DND-41 (cell line): ENCODE results near the gene TMEM30B.
"Not testable (repeated sequence)": the region's sequence is repeated elsewhere in the genome, so short reads cannot be mapped to it uniquely, and the experiment has no call there.

Source experiments
- ATAC-seq: fragments of 200-7000 bp; cut with Tn5 transposase; 3 replicates; pipeline ENCODE4 v1.9.1; 2021; ENCODE audit warnings: low read depth; ENCODE audit not compliant: insufficient read depth
- DNase-seq: peaks from one replicate; pipeline ENCODE4 v3.0.0-alpha.2; 2020
- H2AFZ ChIP-seq: 2 replicates; pipeline ENCODE4 v1.6.0; 2012; ENCODE audit warnings: low read depth, low read length
- H3K27ac ChIP-seq: 2 replicates; pipeline ENCODE4 v1.5.1; 2012; ENCODE audit warnings: low read length, inconsistent platforms
- H3K27me3 ChIP-seq: fragments of 200-600 bp; sonication (generic); 2 replicates; pipeline ENCODE4 v1.6.0; 2012; ENCODE audit warnings: low read length, mild to moderate bottlenecking, inconsistent platforms; ENCODE audit not compliant: insufficient read depth, poor library complexity
- H3K36me3 ChIP-seq: 2 replicates; pipeline ENCODE4 v1.5.1; 2012; ENCODE audit warnings: low read length, inconsistent platforms; ENCODE audit not compliant: insufficient read depth
- H3K4me1 ChIP-seq: 2 replicates; pipeline ENCODE4 v1.5.1; 2012; ENCODE audit warnings: mild to moderate bottlenecking, low read length; ENCODE audit not compliant: insufficient read depth
- H3K4me2 ChIP-seq: 2 replicates; pipeline ENCODE4 v1.6.0; 2012; ENCODE audit warnings: mild to moderate bottlenecking, moderate library complexity, low read length, inconsistent platforms; ENCODE audit not compliant: insufficient read depth
- H3K4me3 ChIP-seq, 2 experiments: fragments of 200-600 bp in 1 of 2; shearing (Covaris generic) in 1 of 2; 2 replicates each; pipeline ENCODE4 v1.5.1; 2012 to 2016; ENCODE audit warnings: inconsistent platforms in 2 of 2, low read length in 2 of 2, mild to moderate bottlenecking in 2 of 2, low read depth in 1 of 2, moderate library complexity in 1 of 2
- H3K79me2 ChIP-seq: 2 replicates; pipeline ENCODE4 v1.6.0; 2012; ENCODE audit warnings: low read length, inconsistent platforms; ENCODE audit not compliant: insufficient read depth
- H3K9ac ChIP-seq: 2 replicates; pipeline ENCODE4 v1.6.0; 2012; ENCODE audit warnings: low read depth, mild to moderate bottlenecking, inconsistent platforms, low read length, moderate library complexity
- H3K9me3 ChIP-seq: 2 replicates; pipeline ENCODE4 v1.5.1; 2012; ENCODE audit warnings: low read length, moderate library complexity, mild to moderate bottlenecking, inconsistent platforms; ENCODE audit not compliant: insufficient read depth, severe bottlenecking
- H4K20me1 ChIP-seq: 2 replicates; pipeline ENCODE4 v1.6.0; 2012; ENCODE audit warnings: low read length; ENCODE audit not compliant: insufficient read depth
- CTCF ChIP-seq: IDR thresholded peaks from 2 replicates; pipeline ENCODE4 v1.5.1; 2012; ENCODE audit warnings: borderline replicate concordance, low read length, moderate library complexity, mild to moderate bottlenecking; ENCODE audit not compliant: poor library complexity, severe bottlenecking; ENCODE audit errors: extremely low read depth
- EZH2 ChIP-seq: IDR thresholded peaks from 3 replicates; pipeline ENCODE4 v1.6.1; 2012; ENCODE audit warnings: borderline replicate concordance, low read depth, mild to moderate bottlenecking, moderate library complexity, low read length, inconsistent platforms; ENCODE audit not compliant: severe bottlenecking

Gene TMEM30B

GRCh38 chr14:61319086-61319485 lies 37.9 kb upstream of the TMEM30B start:
- H3K27ac ChIP-seq, result no peak overlapping the region
- no peak overlapping the region for H3K4me2 ChIP-seq
- peaks cover 16% of the 10 kb centered on the region for H3K4me1 ChIP-seq
- ATAC-seq, result no peak
- no peak overlapping the region for H3K4me3 ChIP-seq
- no peaks in the 10 kb centered on the region for H3K9me3 ChIP-seq
- H3K27me3 ChIP-seq, result no peaks in the 10 kb centered on the region
- H2AFZ ChIP-seq, result no peak overlapping the region
- TF ChIP-seq EZH2 (no peak), CTCF (no peak)
- H3K36me3 ChIP-seq, result peaks cover 7% of the 10 kb centered on the region
- no peaks in the 10 kb centered on the region for H4K20me1 ChIP-seq
- no peak overlapping the region for H3K9ac ChIP-seq
- DNase-seq, result no peak
- peaks cover 35% of the 10 kb centered on the region for H3K79me2 ChIP-seq

- H3K4me2 ChIP-seq, result no peak overlapping the region
- H3K36me3 ChIP-seq, result peaks cover 6% of the 10 kb centered on the region; the same call in 1 of the 2 replicates
- H3K4me3 ChIP-seq, result no peak overlapping the region
- DNase-seq (no peak), ATAC-seq (no peak)
- H3K9me3 ChIP-seq, result peaks cover 25% of the 10 kb centered on the region
- no peak for TF ChIP-seq CTCF
- TF ChIP-seq EZH2, result no peak
- H3K79me2 ChIP-seq, result no peaks in the 10 kb centered on the region
- no peaks in the 10 kb centered on the region for H3K27me3 ChIP-seq
- no peak overlapping the region for H3K27ac ChIP-seq
- no peak overlapping the region for H2AFZ ChIP-seq
- H4K20me1 ChIP-seq, result no peaks in the 10 kb centered on the region
- H3K9ac ChIP-seq, result no peak overlapping the region
- no peaks in the 10 kb centered on the region for H3K4me1 ChIP-seq
Observed at GRCh38 chr14:61315313-61315712, 34.2 kb upstream of the TMEM30B start.

GRCh38 chr14:61308701-61309100 lies 27.6 kb upstream of the TMEM30B start:
- peak; percentile 31; the same call in 1 of the 3 replicates for ATAC-seq
- H3K9ac ChIP-seq, DNase-seq, H2AFZ ChIP-seq, H3K36me3 ChIP-seq, H3K27me3 ChIP-seq, H3K79me2 ChIP-seq, H3K4me3 ChIP-seq, H4K20me1 ChIP-seq: not testable (repeated sequence)
- H3K9me3 ChIP-seq, result peaks cover 34% of the 10 kb centered on the region
- peaks cover 19% of the 10 kb centered on the region for H3K4me1 ChIP-seq
- H3K4me2 ChIP-seq, result peak overlapping the region; percentile 1; the same call in 1 of the 2 replicates
- peak overlapping the region; percentile 66 for H3K27ac ChIP-seq

- TF ChIP-seq EZH2 (no peak), CTCF (no peak)
- ATAC-seq, result peak; percentile 63
- Histone ChIP-seq H3K9ac (no peak overlapping the region), H3K79me2 (no peaks in the 10 kb centered on the region), H3K9me3 (peaks cover 31% of the 10 kb centered on the region), H3K27me3 (no peaks in the 10 kb centered on the region), H3K36me3 (peaks cover 7% of the 10 kb centered on the region; the same call in 1 of the 2 replicates), H3K4me3 (no peak overlapping the region), H3K4me2 (peak overlapping the region; percentile 1; the same call in 1 of the 2 replicates), H2AFZ (no peak overlapping the region), H3K27ac (peak overlapping the region; percentile 66), H3K4me1 (peaks cover 19% of the 10 kb centered on the region), H4K20me1 (no peaks in the 10 kb centered on the region)
- DNase-seq, result no peak
Observed at GRCh38 chr14:61308198-61308597, 27.1 kb upstream of the TMEM30B start.
